ENCODE results near the gene HDAC4.

Gene HDAC4

GRCh38 chr2:239345251-239345650, 55.6 kb downstream of the HDAC4 start:
- no peak for ATAC-seq

- no peak for ATAC-seq
Observed at GRCh38 chr2:239344857-239345216, 56.0 kb downstream of the HDAC4 start.

- no peak for ATAC-seq
Observed at GRCh38 chr2:239343946-239344856, 56.6 kb downstream of the HDAC4 start.

- no peak for ATAC-seq
Observed at GRCh38 chr2:239343460-239343859, 57.4 kb downstream of the HDAC4 start.

GRCh38 chr2:239341840-239342239, 59.0 kb downstream of the HDAC4 start:
- ATAC-seq, result no peak

- ATAC-seq, result no peak
Observed at GRCh38 chr2:239341146-239341732, 59.6 kb downstream of the HDAC4 start.

GRCh38 chr2:239339726-239340601, 60.9 kb downstream of the HDAC4 start:
- ATAC-seq, result peak in 1 of 2 donors; percentile 32

GRCh38 chr2:239339241-239339640, 61.6 kb downstream of the HDAC4 start:
- no peak for ATAC-seq

- ATAC-seq, result no peak
Observed at GRCh38 chr2:239337877-239338484, 62.8 kb downstream of the HDAC4 start.

GRCh38 chr2:239337122-239337876, 63.5 kb downstream of the HDAC4 start:
- ATAC-seq, result no peak

- ATAC-seq, result no peak
Observed at GRCh38 chr2:239331560-239331959, 69.3 kb downstream of the HDAC4 start.

- ATAC-seq, result no peak
Observed at GRCh38 chr2:239330836-239331235, 70.0 kb downstream of the HDAC4 start.

- no peak for ATAC-seq
Observed at GRCh38 chr2:239329972-239330572, 70.7 kb downstream of the HDAC4 start.

- ATAC-seq, result no peak
Observed at GRCh38 chr2:239329284-239329971, 71.4 kb downstream of the HDAC4 start.

GRCh38 chr2:239328351-239329191, 72.2 kb downstream of the HDAC4 start:
- ATAC-seq, result no peak

- ATAC-seq, result no peak
Observed at GRCh38 chr2:239327536-239328350, 73.1 kb downstream of the HDAC4 start.

GRCh38 chr2:239326831-239327535, 73.8 kb downstream of the HDAC4 start:
- peak; percentile 95 for ATAC-seq

- no peak for ATAC-seq
Observed at GRCh38 chr2:239324456-239324855, 76.4 kb downstream of the HDAC4 start.

Data from activated CD4-positive, CD25-positive, alpha-beta regulatory T cell treated with anti-CD3 and anti-CD28 coated beads, Interleukin-2, amount 50 U/mL, for 24 hours (primary cell).